GM11168 (cell line): ENCODE data around the gene ZNF221.

ENCODE experiments used
- in situ Hi-C: fragments of 300-500 bp; cut with MboI; formaldehyde crosslinking; loops from one replicate; pipeline ENCODE4 v1.12.0; 2022; ENCODE audit warnings: low sequenced_read_pairs; ENCODE audit not compliant: unreplicated experiment

Gene ZNF221

DNA sequence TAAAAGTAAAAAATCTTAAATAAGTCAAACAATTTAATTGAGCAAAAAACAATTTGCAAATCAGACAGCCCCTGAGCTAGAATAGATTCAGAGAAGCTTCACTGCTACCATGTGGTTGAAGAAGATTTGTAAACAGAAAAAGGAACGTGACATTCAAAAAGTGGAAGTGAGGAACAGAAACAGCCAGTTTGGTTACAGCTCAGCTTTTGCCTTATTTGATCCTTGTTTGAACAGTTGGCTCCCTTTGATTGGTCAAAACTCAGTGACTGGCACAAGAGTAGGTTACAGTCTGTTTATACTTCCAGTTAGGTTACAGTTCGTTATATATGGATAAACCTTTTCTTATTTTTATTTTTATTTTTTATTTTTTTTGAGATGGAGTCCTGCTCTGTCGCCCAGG is 5.8 kb downstream of the ZNF221 start:
- in situ Hi-C loops = no loop called here

GRCh38 chr19:43957891-43958290 is 6.9 kb downstream of the ZNF221 start:
- in situ Hi-C loops = no loop called here

GRCh38 chr19:43960411-43960810 is 9.4 kb downstream of the ZNF221 start:
- in situ Hi-C loops = no loop called here

- in situ Hi-C loops = no loop called here
These were observed 15.2 kb downstream of the ZNF221 start for GRCh38 chr19:43966079-43966694.

GRCh38 chr19:43976732-43977131 is 25.7 kb downstream of the ZNF221 start:
- in situ Hi-C loops = no loop called here

- in situ Hi-C loops = no loop called here
These were observed 32.5 kb downstream of the ZNF221 start for GRCh38 chr19:43983544-43983911.

GRCh38 chr19:43983912-43984686 is 33.1 kb downstream of the ZNF221 start, which contains the start of gene ZNF155:
Gene ZNF155, plus strand, starts transcription at chr19:43984188. Its CDS starts 4,356 bp downstream, at chr19:43988544.
- in situ Hi-C loops = no loop called here

- in situ Hi-C loops = no loop called here
These were observed 33.6 kb downstream of the ZNF221 start for GRCh38 chr19:43984687-43985000.

- in situ Hi-C loops = no loop called here
These were observed 46.7 kb downstream of the ZNF221 start for GRCh38 chr19:43997631-43998290.

DNA sequence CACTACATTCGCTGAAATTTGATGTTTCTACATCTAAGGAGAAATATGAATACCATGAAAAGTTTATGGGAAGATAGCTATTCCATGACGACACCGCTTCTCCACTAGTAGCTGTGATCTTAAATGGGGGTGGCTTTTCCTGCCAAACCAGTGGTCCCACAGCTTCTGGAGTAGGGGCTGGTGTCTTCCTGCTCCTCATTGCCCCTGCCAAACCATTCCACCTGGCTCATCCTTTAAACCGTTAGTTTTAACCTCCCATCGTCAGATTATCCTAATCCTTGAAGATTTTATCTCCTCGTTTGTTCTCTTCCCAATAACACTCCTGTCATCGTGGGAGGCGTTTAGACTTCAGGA is 51.2 kb downstream of the ZNF221 start:
- in situ Hi-C loops = no loop called here

GRCh38 chr19:44002566-44003460 is 51.8 kb downstream of the ZNF221 start, which contains the start of gene ZNF230:
Gene ZNF230, plus strand, starts transcription at chr19:44002957. Its CDS starts 4,122 bp downstream, at chr19:44007079.
- in situ Hi-C loops = no loop called here

DNA sequence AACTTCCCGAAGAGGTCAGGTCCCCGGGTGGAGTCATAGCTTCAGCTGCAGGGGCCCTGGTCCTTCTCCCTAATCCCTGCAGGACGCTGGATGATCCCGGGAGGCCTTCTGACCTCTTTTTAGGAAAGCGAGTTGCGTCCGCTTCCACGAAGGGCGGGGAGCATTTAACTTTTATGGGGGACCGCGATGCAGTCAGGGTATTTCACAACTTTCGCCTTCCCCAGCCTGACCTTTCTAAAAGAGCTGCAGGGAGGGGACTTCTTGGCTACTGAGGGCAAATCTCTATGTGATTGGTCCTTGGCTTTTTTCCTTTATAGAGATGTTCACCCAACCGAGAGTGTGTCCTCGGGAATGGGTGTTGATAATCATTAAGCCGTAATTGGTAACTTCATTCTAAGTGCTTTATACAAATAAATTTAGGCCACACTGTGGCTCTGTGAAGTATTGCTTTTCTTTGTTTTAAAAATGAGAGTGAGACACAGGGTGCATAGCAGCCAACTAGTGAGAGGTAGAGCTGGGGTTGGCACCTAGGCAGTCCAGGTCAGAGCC is 52.5 kb downstream of the ZNF221 start:
- in situ Hi-C loops = no loop called here

GRCh38 chr19:44005973-44006372 is 54.9 kb downstream of the ZNF221 start:
- in situ Hi-C loops = no loop called here

DNA sequence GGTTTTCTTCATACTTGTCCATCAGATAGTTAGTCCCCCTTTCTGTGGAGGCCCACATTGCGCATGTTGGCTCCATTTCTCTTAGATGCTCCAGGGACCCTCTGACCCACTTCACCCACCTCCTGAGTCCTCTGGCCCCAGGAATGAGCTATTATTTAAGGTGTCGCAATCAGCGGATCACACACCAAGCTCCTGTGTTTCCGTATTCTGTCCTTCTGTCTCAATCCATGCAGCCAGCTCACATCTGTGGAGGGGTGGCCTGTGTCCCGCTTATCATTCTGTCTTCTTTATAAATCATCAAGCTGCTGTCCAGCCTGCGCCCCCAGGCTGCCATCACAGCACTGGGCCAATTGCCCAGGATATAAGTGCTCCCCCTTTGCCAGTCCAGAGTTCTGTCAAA is 56.4 kb downstream of the ZNF221 start:
- in situ Hi-C loops = no loop called here

DNA sequence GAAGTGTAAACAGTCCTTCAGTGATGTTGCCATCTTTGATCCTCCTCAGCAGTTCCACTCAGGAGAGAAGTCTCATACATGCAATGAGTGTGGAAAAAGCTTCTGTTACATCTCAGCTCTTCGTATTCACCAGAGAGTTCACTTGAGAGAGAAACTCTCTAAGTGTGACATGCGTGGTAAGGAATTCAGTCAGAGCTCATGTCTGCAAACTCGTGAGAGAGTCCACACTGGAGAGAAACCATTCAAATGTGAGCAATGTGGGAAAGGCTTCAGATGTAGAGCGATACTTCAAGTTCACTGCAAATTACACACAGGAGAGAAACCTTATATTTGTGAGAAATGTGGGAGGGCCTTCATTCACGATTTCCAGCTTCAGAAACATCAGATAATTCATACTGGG is 59.4 kb downstream of the ZNF221 start:
- in situ Hi-C loops = no loop called here
